Measurements from ENCODE around the gene SDK1. TPM values are rescaled to one million over a fixed set of nuclear protein-coding genes. Genes with fewer than 3 reads are reported as not detected.

The SDK1 gene
- total RNA-seq, 1 experiment from 2014 or later = 9.3 TPM

DNA sequence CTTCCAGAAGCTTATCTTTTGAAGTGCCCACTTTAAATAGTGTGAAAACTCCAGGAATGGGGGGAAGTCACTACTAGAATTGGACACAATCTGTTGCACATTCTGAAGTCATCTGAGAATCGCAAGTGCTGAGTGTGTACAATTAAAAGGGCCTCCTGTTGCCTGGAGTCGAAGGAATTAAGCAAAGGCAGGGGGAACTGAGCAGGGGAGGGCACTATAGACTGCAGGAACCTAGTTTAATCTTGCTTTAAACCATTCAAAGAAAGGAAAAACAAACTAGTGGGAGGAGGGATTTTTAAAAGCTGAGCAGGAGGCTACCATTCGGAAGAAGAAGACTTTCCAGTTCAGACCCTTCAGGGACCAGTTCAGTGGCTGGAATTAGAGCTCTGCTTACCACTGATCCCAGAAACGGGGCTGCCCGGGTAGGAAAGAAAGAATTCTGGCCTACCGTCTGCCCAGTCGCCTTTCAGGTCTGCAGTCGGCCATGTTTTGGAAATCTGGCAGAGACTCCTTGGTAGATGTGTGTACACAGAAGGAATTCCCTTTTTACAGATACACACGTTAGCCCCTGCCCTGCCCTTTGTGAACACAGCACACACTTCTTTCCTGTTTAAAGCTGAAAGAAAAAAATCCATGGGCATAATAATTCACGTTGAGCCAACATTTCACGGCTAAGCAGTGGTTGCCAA lies 770.5 kb downstream of the SDK1 start:
- POLR2A ChIA-PET = no interaction called here
- ATAC-seq = no peak
- H3K4me1 Mint-ChIP-seq = peaks cover 26% of the 10 kb centered on the region
- H3K9me3 Mint-ChIP-seq = no peaks in the 10 kb centered on the region
- DNase-seq (ENCODE audit: low spot score) = no peak
- no peaks in the 10 kb centered on the region; the same call in 1 of the 2 replicates for H3K27me3 Mint-ChIP-seq (ENCODE audit: low read depth)
- H3K4me3 Mint-ChIP-seq = no peak overlapping the region
- H3K27ac Mint-ChIP-seq = peak overlapping the region; percentile 53; the same call in 1 of the 2 replicates
- H3K36me3 Mint-ChIP-seq = peaks cover 2% of the 10 kb centered on the region; the same call in 1 of the 2 replicates
- TF ChIP-seq, protein P1, sequence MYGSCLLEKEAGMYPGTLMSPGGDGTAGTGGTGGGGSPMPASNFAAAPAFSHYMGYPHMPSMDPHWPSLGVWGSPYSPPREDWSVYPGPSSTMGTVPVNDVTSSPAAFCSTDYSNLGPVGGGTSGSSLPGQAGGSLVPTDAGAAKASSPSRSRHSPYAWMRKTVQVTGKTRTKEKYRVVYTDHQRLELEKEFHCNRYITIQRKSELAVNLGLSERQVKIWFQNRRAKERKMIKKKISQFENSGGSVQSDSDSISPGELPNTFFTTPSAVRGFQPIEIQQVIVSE (CRISPR knock-in tag; IDR thresholded peaks at IDR 0.05; ENCODE audit: borderline replicate concordance) = no peak
- no peak for TF ChIP-seq JUN (CRISPR knock-in tag; IDR thresholded peaks at IDR 0.05)
- no peak for TF ChIP-seq CREM (CRISPR knock-in tag; IDR thresholded peaks at IDR 0.05)
- TF ChIP-seq JAZF1 (CRISPR knock-in tag; IDR thresholded peaks at IDR 0.05) = no peak
- no peak for TF ChIP-seq ZNF138 (CRISPR knock-in tag; conservative IDR thresholded peaks at IDR 0.05)
- TF ChIP-seq FOXP1 (CRISPR knock-in tag; IDR thresholded peaks at IDR 0.05; ENCODE audit: borderline replicate concordance) = no peak
- TF ChIP-seq, protein P2, sequence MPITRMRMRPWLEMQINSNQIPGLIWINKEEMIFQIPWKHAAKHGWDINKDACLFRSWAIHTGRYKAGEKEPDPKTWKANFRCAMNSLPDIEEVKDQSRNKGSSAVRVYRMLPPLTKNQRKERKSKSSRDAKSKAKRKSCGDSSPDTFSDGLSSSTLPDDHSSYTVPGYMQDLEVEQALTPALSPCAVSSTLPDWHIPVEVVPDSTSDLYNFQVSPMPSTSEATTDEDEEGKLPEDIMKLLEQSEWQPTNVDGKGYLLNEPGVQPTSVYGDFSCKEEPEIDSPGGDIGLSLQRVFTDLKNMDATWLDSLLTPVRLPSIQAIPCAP (CRISPR knock-in tag; IDR thresholded peaks at IDR 0.05) = no peak
- TF ChIP-seq NR1H2 (CRISPR knock-in tag; IDR thresholded peaks at IDR 0.05) = no peak
- TF ChIP-seq, protein P3, sequence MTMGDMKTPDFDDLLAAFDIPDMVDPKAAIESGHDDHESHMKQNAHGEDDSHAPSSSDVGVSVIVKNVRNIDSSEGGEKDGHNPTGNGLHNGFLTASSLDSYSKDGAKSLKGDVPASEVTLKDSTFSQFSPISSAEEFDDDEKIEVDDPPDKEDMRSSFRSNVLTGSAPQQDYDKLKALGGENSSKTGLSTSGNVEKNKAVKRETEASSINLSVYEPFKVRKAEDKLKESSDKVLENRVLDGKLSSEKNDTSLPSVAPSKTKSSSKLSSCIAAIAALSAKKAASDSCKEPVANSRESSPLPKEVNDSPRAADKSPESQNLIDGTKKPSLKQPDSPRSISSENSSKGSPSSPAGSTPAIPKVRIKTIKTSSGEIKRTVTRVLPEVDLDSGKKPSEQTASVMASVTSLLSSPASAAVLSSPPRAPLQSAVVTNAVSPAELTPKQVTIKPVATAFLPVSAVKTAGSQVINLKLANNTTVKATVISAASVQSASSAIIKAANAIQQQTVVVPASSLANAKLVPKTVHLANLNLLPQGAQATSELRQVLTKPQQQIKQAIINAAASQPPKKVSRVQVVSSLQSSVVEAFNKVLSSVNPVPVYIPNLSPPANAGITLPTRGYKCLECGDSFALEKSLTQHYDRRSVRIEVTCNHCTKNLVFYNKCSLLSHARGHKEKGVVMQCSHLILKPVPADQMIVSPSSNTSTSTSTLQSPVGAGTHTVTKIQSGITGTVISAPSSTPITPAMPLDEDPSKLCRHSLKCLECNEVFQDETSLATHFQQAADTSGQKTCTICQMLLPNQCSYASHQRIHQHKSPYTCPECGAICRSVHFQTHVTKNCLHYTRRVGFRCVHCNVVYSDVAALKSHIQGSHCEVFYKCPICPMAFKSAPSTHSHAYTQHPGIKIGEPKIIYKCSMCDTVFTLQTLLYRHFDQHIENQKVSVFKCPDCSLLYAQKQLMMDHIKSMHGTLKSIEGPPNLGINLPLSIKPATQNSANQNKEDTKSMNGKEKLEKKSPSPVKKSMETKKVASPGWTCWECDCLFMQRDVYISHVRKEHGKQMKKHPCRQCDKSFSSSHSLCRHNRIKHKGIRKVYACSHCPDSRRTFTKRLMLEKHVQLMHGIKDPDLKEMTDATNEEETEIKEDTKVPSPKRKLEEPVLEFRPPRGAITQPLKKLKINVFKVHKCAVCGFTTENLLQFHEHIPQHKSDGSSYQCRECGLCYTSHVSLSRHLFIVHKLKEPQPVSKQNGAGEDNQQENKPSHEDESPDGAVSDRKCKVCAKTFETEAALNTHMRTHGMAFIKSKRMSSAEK (CRISPR knock-in tag; IDR thresholded peaks at IDR 0.05; ENCODE audit: borderline replicate concordance) = no peak
- no peak for TF ChIP-seq MXD4 (CRISPR knock-in tag; IDR thresholded peaks at IDR 0.05; ENCODE audit: borderline replicate concordance)
- TF ChIP-seq ZNF423 (CRISPR knock-in tag; IDR thresholded peaks at IDR 0.05) = no peak
- TF ChIP-seq, protein P4, sequence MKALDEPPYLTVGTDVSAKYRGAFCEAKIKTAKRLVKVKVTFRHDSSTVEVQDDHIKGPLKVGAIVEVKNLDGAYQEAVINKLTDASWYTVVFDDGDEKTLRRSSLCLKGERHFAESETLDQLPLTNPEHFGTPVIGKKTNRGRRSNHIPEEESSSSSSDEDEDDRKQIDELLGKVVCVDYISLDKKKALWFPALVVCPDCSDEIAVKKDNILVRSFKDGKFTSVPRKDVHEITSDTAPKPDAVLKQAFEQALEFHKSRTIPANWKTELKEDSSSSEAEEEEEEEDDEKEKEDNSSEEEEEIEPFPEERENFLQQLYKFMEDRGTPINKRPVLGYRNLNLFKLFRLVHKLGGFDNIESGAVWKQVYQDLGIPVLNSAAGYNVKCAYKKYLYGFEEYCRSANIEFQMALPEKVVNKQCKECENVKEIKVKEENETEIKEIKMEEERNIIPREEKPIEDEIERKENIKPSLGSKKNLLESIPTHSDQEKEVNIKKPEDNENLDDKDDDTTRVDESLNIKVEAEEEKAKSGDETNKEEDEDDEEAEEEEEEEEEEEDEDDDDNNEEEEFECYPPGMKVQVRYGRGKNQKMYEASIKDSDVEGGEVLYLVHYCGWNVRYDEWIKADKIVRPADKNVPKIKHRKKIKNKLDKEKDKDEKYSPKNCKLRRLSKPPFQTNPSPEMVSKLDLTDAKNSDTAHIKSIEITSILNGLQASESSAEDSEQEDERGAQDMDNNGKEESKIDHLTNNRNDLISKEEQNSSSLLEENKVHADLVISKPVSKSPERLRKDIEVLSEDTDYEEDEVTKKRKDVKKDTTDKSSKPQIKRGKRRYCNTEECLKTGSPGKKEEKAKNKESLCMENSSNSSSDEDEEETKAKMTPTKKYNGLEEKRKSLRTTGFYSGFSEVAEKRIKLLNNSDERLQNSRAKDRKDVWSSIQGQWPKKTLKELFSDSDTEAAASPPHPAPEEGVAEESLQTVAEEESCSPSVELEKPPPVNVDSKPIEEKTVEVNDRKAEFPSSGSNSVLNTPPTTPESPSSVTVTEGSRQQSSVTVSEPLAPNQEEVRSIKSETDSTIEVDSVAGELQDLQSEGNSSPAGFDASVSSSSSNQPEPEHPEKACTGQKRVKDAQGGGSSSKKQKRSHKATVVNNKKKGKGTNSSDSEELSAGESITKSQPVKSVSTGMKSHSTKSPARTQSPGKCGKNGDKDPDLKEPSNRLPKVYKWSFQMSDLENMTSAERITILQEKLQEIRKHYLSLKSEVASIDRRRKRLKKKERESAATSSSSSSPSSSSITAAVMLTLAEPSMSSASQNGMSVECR (CRISPR knock-in tag; IDR thresholded peaks at IDR 0.05; ENCODE audit: borderline replicate concordance) = no peak
- TF ChIP-seq, protein P5, sequence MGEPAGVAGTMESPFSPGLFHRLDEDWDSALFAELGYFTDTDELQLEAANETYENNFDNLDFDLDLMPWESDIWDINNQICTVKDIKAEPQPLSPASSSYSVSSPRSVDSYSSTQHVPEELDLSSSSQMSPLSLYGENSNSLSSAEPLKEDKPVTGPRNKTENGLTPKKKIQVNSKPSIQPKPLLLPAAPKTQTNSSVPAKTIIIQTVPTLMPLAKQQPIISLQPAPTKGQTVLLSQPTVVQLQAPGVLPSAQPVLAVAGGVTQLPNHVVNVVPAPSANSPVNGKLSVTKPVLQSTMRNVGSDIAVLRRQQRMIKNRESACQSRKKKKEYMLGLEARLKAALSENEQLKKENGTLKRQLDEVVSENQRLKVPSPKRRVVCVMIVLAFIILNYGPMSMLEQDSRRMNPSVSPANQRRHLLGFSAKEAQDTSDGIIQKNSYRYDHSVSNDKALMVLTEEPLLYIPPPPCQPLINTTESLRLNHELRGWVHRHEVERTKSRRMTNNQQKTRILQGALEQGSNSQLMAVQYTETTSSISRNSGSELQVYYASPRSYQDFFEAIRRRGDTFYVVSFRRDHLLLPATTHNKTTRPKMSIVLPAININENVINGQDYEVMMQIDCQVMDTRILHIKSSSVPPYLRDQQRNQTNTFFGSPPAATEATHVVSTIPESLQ (CRISPR knock-in tag; IDR thresholded peaks at IDR 0.05) = no peak
- CTCF ChIA-PET = interaction anchor here (0.6 kb wide), 1 partner anchor 93 kb away, joined by 3 read pairs; no protein-coding TSS in a partner anchor

All from WTC11 (cell line).